ENCODE results near the gene SGCG. TPM values are rescaled to one million over a fixed set of nuclear protein-coding genes. Genes with fewer than 3 reads are reported as not detected.
A peak's percentile ranks its signal among the peaks of the same experiment; 100 is the strongest.

The SGCG gene
- total RNA-seq, 1 donor from 2014 or later = 9.8 TPM

- no peak for DNase-seq (ENCODE audit: low read depth)
- Histone ChIP-seq H3K27me3 (ENCODE audit: control insufficient read depth, insufficient read depth, low read length) (peaks cover 15% of the 10 kb centered on the region), H3K36me3 (ENCODE audit: control insufficient read depth, insufficient read depth, low read length) (no peaks in the 10 kb centered on the region), H3K4me3 (ENCODE audit: low read depth, low read length) (peak overlapping the region; percentile 28)
- TF ChIP-seq CTCF (IDR thresholded peaks at IDR 0.05; ENCODE audit: insufficient read depth, low read length, poor library complexity, severe bottlenecking) = no peak
Measured at GRCh38 chr13:23159760-23160637, 20.8 kb upstream of the SGCG start.

GRCh38 chr13:23160638-23161480, 19.9 kb upstream of the SGCG start:
- DNase-seq (ENCODE audit: low read depth) = no peak
- no peaks in the 10 kb centered on the region for H3K36me3 ChIP-seq (ENCODE audit: control insufficient read depth, insufficient read depth, low read length)
- no peak for TF ChIP-seq CTCF (IDR thresholded peaks at IDR 0.05; ENCODE audit: insufficient read depth, low read length, poor library complexity, severe bottlenecking)
- H3K4me3 ChIP-seq (ENCODE audit: low read depth, low read length) = peak overlapping the region; percentile 28
- H3K27me3 ChIP-seq (ENCODE audit: control insufficient read depth, insufficient read depth, low read length) = peaks cover 15% of the 10 kb centered on the region

- no peak for DNase-seq (ENCODE audit: low read depth)
- no peak for TF ChIP-seq CTCF (IDR thresholded peaks at IDR 0.05; ENCODE audit: insufficient read depth, low read length, poor library complexity, severe bottlenecking)
Measured at GRCh38 chr13:23161481-23161825, 19.3 kb upstream of the SGCG start.

GRCh38 chr13:23175920-23176319, 4.9 kb upstream of the SGCG start:
- H3K36me3 ChIP-seq (ENCODE audit: control insufficient read depth, insufficient read depth, low read length) = no peaks in the 10 kb centered on the region
- no peaks in the 10 kb centered on the region for H3K27me3 ChIP-seq (ENCODE audit: control insufficient read depth, insufficient read depth, low read length)
- no peak for DNase-seq (ENCODE audit: low read depth)
- TF ChIP-seq CTCF (IDR thresholded peaks at IDR 0.05; ENCODE audit: insufficient read depth, low read length, poor library complexity, severe bottlenecking) = peak; percentile 31
- no peak overlapping the region for H3K4me3 ChIP-seq (ENCODE audit: low read depth, low read length)

More at GRCh38 chr13:23161481-23161825, 19.3 kb upstream of the SGCG start:
- H3K36me3 ChIP-seq (ENCODE audit: control insufficient read depth, insufficient read depth, low read length) = no peaks in the 10 kb centered on the region
- H3K27me3 ChIP-seq (ENCODE audit: control insufficient read depth, insufficient read depth, low read length) = peaks cover 15% of the 10 kb centered on the region
- H3K4me3 ChIP-seq (ENCODE audit: low read depth, low read length) = no peak overlapping the region

GRCh38 chr13:23182142-23182541, 1.4 kb downstream of the SGCG start:
- H3K4me3 ChIP-seq (ENCODE audit: low read depth, low read length) = no peak overlapping the region
- H3K36me3 ChIP-seq (ENCODE audit: control insufficient read depth, insufficient read depth, low read length) = no peaks in the 10 kb centered on the region
- no peak for TF ChIP-seq CTCF (IDR thresholded peaks at IDR 0.05; ENCODE audit: insufficient read depth, low read length, poor library complexity, severe bottlenecking)
- DNase-seq (ENCODE audit: low read depth) = no peak
- no peaks in the 10 kb centered on the region for H3K27me3 ChIP-seq (ENCODE audit: control insufficient read depth, insufficient read depth, low read length)

All from kidney epithelial cell (primary cell).